Liver (tissue), 3 donors: ENCODE measurements around the gene TENM3.

Experiments used
- EGR1 ChIP-seq, 2 donors: IDR thresholded peaks; 2 replicates each; pipeline ENCODE4 v1.6.1; 2016 to 2018; ENCODE audit warnings: antibody characterized with exemption in 2 of 2, low read depth in 2 of 2
- GABPA ChIP-seq, 2 donors: IDR thresholded peaks in 1 of 2; conservative IDR thresholded peaks in 1 of 2; 2 replicates each; pipeline ENCODE4 v1.6.1; 2016; ENCODE audit warnings: antibody characterized with exemption in 2 of 2, mild to moderate bottlenecking in 1 of 2, moderate library complexity in 1 of 2
- HNF4A ChIP-seq, 2 donors: conservative IDR thresholded peaks; 2 replicates each; pipeline ENCODE4 v1.6.1; 2016; ENCODE audit warnings: antibody characterized with exemption in 2 of 2, mild to moderate bottlenecking in 2 of 2
- HNF4G ChIP-seq: IDR thresholded peaks from 2 replicates; pipeline ENCODE4 v1.6.1; 2016; ENCODE audit warnings: antibody characterized with exemption
- JUND ChIP-seq, 2 donors: IDR thresholded peaks; 2 replicates each; pipeline ENCODE4 v1.6.1; 2016; ENCODE audit warnings: antibody characterized with exemption in 2 of 2
- MAX ChIP-seq: IDR thresholded peaks from 2 replicates; pipeline ENCODE4 v1.6.1; 2016; ENCODE audit warnings: antibody characterized with exemption
- RAD21 ChIP-seq, 2 donors: IDR thresholded peaks; 2 replicates each; pipeline ENCODE4 v1.6.1; 2016; ENCODE audit warnings: antibody characterized with exemption in 2 of 2, mild to moderate bottlenecking in 2 of 2
- RXRA ChIP-seq, 2 donors: IDR thresholded peaks; 2 replicates each; pipeline ENCODE4 v1.6.1; 2017 to 2018; ENCODE audit warnings: antibody characterized with exemption in 2 of 2, mild to moderate bottlenecking in 1 of 2
- SP1 ChIP-seq: IDR thresholded peaks from 2 replicates; pipeline ENCODE4 v1.6.1; 2018; ENCODE audit warnings: antibody characterized with exemption, mild to moderate bottlenecking
- TAF1 ChIP-seq: conservative IDR thresholded peaks from 2 replicates; pipeline ENCODE4 v1.6.1; 2016; ENCODE audit warnings: antibody characterized with exemption, mild to moderate bottlenecking
- TF ChIP-seq, protein P1 (sequence below): fragments of 150-350 bp; IDR thresholded peaks from 2 replicates; pipeline ENCODE4 v1.5.1; 2017; ENCODE audit warnings: improper control_type of control experiment, low read depth, low read length; ENCODE audit not compliant: missing input control
- TF ChIP-seq, protein P2 (sequence below): IDR thresholded peaks from 2 replicates; pipeline ENCODE4 v1.6.1; 2016; ENCODE audit warnings: antibody characterized with exemption, mild to moderate bottlenecking
- TF ChIP-seq, protein P3 (sequence below): IDR thresholded peaks from 2 replicates; pipeline ENCODE4 v1.6.1; 2016; ENCODE audit warnings: antibody characterized with exemption
- TF ChIP-seq, protein P4 (sequence below): IDR thresholded peaks from 2 replicates; pipeline ENCODE4 v1.6.1; 2016; ENCODE audit warnings: antibody characterized with exemption
- donor health status: healthy.
- donor health status: healthy.

- TF ChIP-seq RXRA (IDR thresholded peaks at IDR 0.05) (no peak), GABPA (IDR thresholded peaks at IDR 0.05 in 1 of 2, conservative IDR thresholded peaks at IDR 0.05 in 1 of 2) (no peak), HNF4A (conservative IDR thresholded peaks at IDR 0.05) (no peak), SP1 (no peak), TAF1 (no peak), RAD21 (IDR thresholded peaks at IDR 0.05) (no peak), EGR1 (IDR thresholded peaks at IDR 0.05; ENCODE audit: low read depth in 2 of 2) (no peak), JUND (IDR thresholded peaks at IDR 0.05) (no peak), MAX (no peak), HNF4G (no peak)
- TF ChIP-seq, protein P1, sequence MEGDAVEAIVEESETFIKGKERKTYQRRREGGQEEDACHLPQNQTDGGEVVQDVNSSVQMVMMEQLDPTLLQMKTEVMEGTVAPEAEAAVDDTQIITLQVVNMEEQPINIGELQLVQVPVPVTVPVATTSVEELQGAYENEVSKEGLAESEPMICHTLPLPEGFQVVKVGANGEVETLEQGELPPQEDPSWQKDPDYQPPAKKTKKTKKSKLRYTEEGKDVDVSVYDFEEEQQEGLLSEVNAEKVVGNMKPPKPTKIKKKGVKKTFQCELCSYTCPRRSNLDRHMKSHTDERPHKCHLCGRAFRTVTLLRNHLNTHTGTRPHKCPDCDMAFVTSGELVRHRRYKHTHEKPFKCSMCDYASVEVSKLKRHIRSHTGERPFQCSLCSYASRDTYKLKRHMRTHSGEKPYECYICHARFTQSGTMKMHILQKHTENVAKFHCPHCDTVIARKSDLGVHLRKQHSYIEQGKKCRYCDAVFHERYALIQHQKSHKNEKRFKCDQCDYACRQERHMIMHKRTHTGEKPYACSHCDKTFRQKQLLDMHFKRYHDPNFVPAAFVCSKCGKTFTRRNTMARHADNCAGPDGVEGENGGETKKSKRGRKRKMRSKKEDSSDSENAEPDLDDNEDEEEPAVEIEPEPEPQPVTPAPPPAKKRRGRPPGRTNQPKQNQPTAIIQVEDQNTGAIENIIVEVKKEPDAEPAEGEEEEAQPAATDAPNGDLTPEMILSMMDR = no peak
- TF ChIP-seq, protein P2, sequence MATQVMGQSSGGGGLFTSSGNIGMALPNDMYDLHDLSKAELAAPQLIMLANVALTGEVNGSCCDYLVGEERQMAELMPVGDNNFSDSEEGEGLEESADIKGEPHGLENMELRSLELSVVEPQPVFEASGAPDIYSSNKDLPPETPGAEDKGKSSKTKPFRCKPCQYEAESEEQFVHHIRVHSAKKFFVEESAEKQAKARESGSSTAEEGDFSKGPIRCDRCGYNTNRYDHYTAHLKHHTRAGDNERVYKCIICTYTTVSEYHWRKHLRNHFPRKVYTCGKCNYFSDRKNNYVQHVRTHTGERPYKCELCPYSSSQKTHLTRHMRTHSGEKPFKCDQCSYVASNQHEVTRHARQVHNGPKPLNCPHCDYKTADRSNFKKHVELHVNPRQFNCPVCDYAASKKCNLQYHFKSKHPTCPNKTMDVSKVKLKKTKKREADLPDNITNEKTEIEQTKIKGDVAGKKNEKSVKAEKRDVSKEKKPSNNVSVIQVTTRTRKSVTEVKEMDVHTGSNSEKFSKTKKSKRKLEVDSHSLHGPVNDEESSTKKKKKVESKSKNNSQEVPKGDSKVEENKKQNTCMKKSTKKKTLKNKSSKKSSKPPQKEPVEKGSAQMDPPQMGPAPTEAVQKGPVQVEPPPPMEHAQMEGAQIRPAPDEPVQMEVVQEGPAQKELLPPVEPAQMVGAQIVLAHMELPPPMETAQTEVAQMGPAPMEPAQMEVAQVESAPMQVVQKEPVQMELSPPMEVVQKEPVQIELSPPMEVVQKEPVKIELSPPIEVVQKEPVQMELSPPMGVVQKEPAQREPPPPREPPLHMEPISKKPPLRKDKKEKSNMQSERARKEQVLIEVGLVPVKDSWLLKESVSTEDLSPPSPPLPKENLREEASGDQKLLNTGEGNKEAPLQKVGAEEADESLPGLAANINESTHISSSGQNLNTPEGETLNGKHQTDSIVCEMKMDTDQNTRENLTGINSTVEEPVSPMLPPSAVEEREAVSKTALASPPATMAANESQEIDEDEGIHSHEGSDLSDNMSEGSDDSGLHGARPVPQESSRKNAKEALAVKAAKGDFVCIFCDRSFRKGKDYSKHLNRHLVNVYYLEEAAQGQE = no peak
- TF ChIP-seq, protein P3, sequence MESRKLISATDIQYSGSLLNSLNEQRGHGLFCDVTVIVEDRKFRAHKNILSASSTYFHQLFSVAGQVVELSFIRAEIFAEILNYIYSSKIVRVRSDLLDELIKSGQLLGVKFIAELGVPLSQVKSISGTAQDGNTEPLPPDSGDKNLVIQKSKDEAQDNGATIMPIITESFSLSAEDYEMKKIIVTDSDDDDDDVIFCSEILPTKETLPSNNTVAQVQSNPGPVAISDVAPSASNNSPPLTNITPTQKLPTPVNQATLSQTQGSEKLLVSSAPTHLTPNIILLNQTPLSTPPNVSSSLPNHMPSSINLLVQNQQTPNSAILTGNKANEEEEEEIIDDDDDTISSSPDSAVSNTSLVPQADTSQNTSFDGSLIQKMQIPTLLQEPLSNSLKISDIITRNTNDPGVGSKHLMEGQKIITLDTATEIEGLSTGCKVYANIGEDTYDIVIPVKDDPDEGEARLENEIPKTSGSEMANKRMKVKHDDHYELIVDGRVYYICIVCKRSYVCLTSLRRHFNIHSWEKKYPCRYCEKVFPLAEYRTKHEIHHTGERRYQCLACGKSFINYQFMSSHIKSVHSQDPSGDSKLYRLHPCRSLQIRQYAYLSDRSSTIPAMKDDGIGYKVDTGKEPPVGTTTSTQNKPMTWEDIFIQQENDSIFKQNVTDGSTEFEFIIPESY = no peak
- TF ChIP-seq, protein P4, sequence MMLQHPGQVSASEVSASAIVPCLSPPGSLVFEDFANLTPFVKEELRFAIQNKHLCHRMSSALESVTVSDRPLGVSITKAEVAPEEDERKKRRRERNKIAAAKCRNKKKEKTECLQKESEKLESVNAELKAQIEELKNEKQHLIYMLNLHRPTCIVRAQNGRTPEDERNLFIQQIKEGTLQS = no peak
Measured at GRCh38 chr4:182704948-182705347, 461.7 kb downstream of the TENM3 start.
